Stimulated activated CD8-positive, alpha-beta memory T cell treated with anti-CD3 and anti-CD28 coated beads, Interleukin-12 subunit alpha, Interleukin-12 subunit beta, amount 100 ng/mL, for 24 hours (primary cell): ENCODE measurements around the gene PDE4B.
"Not testable (repeated sequence)": the region's sequence is repeated elsewhere in the genome, so short reads cannot be mapped to it uniquely, and the experiment has no call there.

ENCODE experiments used
- DNase-seq: peaks from one replicate; pipeline ENCODE4 v3.0.0-alpha.2; 2020; ENCODE audit errors: extremely low read depth

The PDE4B gene

DNA sequence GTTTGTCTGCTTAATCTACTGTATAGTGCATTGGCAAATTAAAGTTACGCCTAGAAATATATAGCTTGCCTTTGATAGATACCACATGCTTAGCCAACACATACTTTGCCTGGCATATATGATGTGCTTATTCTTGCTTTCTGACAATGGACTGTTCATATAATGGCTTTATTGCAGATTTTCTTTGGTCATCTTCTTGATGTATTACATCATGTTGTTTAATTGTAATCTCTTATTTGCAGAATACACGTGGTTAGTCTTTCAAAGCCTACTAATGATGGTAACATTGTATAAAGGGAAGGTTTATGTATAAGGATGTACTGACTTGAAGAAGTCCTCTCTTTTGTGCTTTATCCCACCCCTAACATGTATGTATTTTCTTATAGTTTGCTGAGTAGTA is 201.5 kb downstream of the PDE4B start:
- no peak for DNase-seq

DNA sequence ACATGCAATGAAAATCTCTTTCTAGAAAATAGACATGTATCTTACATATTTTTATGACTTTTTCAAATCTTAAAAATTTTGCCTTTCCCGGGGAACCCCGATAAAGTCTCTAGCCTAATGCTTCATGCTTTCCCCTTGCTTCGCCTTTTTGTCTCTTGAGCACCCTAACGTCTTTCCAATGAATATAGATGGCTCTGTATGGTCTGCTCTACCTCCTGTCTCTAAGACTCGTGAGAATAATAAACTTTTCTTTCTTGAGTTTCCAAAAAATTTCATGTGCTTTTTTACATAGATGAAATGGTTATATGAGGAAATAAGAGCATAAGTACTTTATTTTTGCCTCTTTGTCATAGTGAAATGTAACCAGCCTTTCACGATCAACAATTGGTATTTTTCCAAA is 202.6 kb downstream of the PDE4B start:
- no peak for DNase-seq

DNA sequence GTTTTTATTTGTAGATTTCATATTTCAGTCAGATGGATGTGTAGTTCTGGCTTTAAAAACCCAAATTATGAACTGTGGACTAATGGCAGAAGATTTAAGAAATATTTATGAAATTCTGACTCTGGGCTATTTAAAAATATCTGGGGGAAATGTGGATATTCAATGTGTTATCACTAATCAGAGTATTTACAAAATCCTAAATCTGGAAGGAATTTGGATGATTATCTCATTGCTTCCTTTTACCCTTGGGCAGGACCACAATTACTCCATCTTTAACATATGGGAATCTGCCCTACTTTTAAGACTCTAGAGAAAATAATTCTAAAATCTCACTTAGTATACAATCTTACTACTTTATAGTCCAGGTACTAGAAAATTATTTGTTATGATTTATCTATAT is 203.2 kb downstream of the PDE4B start:
- no peak for DNase-seq

DNA sequence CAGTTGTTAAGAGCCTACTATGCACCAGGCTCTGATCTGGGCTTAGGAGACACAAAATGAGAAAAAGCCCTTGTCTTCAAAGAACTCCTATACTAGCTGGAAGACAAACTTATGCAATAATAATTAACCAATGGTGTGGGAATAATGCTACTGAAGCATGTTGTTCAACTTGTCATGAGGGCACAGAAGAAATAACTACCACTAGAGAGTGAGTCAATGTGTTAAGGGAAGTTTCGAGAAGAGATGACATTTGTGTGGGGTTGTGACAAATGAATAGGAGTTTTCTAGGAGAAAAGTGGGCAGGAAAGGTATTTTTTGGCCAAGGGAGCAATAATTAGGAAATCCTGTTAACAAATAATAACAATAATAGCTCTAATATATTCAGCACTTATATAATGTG is 205.0 kb downstream of the PDE4B start:
- no peak for DNase-seq

DNA sequence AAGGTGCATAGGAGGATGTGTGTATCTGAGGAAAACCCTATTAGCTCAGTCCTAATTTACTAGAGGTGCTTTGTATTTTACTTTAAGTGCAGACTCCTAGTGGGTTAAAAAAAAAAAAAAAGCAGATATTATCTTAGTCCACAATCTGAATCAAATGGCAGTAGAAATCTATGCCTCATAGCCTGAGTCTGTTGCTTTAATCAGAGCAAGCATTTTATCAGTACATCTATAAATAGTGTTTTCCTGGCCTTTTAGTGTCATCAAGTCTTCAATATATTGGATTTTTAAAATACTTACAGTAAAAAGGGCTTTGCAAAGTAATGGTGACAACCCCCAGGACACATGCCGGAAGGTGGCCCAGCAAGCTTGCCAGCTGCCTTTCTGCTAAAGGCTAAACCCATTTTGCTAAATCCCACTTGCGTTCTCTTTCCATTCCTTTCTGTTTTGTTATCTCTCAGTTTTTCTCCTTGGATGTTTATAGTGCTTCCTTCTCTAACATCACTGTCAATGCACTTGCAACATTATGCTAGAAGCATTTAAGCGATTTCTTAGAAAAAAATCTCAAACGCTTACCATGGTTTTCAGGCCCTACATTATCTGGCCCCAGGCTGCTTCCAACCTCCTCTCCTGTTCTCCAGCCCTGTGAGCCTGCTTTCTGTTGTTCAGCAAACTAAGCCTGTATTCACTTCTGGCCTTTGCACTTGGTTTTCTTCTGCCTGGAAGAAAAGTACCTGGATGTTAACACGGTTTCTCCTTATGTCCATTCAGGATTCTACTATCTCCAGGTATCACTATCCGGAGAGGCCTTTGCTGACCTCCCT is 206.3 kb downstream of the PDE4B start:
- DNase-seq, result no peak

DNA sequence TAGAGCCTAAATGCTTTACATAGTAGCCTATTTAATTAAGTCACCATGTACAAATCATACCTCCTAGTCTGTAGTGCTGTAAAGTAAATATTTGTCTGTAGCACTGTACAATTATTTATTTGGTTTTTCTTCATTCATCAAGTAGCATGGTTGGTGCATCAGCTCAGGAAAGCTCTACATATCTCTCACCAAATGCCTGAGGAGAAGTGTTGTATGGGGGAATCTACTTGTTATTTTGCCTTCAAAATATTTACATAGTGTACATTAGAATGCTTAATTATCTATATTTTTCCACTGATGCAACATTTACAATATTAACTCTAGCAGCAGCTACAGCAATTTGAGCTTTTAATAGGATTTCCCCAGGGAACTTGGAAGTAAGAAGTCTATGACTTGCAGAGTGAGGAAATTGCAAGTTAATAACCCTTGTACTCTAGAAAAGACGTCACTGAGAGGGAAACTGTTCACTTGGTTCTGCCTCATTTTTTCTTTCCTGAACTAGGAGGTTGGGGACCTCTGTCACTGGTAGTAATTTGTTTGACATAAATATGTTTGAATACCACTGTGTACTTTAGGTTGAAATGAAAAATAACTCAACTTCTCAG is 207.4 kb downstream of the PDE4B start:
- no peak for DNase-seq

DNA sequence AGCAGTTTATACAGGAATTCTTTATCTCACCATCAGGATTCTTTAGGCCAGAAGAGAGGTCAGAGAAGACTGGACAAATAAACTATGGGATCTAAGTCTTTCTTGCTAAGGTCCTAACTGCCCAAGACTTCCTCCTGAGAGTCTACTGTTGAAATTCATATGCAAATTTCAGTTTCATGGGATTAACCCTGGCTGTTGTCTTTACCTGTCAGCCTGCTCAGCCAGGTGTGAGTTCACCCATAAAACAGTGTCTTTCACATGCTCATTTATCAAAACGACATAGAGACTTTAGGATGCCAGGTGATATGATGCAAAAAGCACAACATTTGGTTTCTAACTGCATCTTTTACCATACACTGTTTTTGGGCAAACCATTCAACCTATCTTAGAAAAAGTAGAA is 211.0 kb downstream of the PDE4B start:
- DNase-seq, result no peak

DNA sequence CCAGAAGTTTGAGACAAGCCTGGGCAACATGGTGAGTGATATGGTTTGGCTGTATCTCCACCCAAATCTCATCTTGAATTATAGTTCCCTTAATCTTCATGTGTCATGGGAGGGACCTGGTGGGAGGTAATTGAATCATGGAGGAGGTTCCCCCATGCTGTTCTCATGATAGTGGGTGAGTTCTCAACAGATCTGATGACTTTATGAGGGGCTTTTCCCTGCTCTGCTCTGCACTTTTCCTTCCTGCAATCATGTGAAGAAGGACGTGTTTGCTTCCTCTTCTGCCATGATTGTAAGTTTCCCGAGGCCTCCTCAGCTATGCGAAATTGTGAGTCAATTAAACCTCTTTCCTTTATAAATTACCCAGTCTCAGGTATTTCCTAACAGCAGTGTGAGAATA is 213.8 kb downstream of the PDE4B start:
- not testable (repeated sequence) for DNase-seq

DNA sequence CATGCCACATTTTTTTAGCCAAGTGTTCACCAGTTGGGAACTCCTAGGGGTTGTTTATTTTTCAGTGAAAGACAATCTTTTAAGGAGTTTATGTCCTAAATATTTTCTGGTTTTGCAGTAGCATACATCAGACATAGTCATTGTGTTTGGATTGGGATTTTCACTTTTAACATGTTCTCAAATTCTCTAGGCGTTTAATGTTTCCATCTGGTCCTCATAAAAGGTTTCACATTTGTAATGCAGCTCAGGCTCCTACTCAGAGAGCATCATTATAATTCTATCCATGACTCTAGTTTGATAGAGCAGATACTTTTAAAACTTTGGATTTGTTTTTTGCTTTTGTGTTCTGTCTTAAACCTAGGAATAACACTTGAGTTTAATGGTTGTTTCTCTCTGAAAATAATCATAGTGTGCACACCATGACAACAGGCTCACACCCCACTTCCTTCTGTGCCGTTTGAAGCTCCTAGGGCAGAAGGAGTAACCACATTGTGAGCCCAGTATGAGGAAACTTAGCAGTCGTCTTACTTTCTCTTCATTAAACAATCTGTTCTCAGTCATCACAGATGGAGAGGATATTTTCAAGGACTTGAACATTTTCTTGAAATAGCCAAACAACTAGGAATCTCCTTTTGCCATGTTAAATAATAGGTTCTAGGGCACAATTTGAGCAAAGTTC is 219.6 kb downstream of the PDE4B start:
- no peak for DNase-seq

DNA sequence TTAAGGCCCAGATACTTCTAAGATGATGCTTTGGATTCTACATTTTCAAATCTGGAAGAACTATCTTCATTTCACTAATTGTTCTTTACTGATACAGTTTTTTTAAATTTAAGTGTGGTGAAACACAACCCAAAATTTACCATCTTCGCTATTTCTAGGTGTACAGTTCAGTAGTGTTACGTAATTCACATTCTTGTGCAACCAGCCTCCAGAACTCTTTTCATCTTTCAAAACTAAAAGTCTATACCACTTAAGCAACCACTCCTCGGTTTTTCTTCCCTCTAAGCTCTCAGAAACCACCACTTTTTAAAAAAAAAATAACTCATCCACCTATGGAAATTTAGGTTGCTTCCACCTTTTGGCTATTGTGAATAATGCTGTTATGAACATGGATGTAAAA is 220.7 kb downstream of the PDE4B start:
- DNase-seq, result no peak

DNA sequence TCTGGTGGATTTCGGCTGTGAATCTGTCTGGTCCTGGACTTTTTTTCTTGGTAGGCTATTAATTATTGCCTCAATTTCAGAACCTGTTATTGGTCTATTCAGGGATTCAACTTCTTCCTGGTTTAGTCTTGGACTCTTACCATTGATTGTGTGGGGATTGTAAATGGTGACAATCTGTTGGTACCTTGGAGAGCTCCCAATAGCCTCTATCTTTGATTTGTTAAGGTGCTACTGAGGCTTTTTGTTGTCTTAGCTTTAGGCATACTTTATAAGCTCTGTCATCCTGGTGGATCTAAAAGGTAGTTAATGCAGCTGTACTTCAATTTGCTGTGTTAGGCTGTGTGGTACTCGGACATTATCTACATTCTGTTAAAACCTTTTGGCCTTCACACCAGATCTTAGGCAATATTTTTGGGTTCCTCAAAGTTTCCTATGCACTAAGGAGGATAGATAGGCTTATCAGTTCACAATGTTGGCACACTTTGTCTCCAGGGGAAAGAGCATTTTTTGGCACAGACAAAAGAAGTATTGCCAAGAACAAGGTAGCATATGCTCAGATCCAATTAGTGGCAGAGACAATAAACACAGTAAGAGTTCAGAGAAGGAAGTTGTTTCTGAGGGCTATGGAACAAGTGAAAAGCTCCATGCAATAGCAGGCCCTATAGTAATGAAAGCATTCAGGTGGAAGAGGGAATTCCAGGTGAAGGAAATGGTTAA is 230.4 kb downstream of the PDE4B start:
- no peak for DNase-seq

DNA sequence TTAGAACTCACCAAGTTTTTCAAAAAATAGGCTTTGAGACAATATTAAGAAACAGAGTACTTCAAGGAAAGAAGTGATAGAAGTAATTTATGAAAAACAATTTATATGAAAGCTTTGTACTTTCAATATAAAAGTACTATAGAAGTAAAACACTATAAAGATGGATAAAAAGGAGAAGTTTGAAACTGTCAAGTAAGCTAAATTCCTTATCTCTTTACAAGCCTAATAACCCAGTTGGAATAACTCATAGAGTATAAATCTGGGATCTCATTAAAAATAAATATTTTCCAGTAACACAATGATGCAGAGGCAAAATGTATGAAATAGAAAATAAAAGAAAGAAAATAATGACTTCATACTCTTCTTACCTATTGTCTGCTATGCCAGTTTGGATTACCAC is 232.5 kb downstream of the PDE4B start:
- no peak for DNase-seq

DNA sequence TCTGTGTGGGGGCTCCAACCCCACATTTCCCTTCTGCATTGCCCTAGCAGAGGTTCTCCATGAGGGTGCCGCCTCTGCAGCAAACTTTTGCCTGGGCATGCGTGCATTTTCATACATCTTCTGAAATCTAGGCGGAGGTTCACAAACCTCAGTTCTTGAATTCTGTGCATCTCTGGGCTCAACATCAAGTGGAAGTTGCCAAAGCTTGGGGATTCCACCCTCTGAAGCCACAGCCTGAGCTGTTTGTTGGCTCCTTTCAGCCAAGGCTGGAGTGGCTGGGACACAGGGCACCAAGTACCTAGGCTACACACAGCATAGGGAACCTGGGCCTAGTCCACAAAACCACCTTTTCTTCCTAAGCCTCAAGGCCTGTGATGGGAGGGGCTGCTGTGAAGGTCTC is 235.3 kb downstream of the PDE4B start:
- no peak for DNase-seq

DNA sequence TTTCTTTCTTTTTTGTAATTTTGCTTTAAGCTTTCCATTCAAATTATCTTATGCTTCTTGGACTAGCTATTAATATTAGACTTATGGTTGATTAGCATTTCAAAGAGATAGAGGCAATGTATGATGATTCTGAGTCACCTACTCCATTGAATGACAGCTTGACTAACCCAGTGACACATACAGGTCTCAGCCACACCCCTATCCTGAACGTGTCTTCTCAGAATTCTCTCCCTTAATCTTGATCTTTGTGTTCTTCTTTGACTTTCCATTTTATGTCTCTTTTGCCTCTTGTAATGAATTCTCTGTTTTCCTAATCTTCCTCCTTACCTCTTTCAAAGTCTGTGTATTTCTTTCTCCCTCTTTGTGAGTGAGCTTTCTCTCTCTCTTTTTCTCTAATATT is 241.1 kb downstream of the PDE4B start:
- no peak for DNase-seq

DNA sequence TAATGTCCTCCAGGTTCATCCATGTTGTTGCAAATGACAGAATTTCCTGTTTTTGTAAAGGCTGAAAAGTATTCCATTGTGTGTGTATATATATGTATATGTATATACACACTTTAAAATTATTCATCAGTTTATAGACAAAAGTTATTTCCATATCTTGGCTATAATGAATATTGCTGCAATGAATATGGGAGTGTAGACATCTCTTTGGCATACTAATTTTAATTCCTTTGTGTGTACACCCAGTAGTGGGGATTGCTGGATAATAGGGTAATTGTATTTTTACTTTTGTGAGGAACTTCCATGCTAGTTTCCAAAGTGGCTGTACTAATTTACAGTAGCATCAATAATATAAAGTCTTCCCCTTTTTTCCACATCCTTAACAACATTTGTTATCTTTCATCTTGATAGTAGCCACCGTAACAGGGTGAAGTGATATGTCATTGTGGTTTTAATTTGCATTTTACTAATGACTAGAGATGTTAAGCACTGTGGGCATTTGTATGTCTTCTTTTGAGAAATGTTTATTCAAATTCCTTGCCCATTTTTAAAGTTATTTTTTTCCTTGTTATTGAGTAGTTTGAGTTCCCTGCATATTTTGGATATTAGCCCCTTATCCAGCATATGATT is 243.0 kb downstream of the PDE4B start:
- no peak for DNase-seq

DNA sequence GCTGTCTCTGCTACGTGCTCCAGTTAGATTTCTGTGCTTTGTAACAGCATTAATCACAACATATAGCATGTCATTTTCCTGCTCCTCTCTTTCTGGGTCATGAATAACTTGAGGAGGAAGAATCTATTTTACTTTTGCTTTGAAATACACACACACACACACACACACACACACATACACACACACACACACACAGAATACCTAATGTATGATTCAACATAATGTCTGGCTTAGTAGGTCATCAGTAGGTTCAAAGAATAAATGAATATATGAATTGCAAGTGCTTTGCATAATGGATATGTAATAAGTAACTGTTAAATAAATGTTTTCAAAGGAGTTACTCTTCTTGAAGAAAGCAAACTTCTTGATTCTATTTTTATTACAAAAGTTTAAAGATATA is 249.0 kb downstream of the PDE4B start:
- DNase-seq, result no peak

DNA sequence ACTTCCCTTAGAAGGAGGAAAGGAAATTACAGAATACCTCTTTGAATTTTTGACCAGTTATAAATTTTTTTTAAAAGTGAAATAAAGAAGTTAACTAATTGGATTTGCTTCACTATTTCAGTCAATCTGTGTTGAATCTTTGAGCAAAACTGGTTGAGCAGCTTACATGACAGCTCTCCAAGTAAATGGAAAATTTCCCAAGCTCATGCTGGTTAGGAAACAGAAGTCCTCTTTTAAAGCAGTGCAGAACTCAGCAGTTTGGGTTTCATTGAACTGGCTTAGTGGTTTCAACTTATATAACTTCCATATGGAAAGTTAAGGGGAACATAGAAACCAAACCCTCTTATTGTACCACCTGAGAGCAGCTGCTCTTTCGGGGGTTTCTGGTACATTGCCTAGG is 250.5 kb downstream of the PDE4B start:
- DNase-seq, result no peak

DNA sequence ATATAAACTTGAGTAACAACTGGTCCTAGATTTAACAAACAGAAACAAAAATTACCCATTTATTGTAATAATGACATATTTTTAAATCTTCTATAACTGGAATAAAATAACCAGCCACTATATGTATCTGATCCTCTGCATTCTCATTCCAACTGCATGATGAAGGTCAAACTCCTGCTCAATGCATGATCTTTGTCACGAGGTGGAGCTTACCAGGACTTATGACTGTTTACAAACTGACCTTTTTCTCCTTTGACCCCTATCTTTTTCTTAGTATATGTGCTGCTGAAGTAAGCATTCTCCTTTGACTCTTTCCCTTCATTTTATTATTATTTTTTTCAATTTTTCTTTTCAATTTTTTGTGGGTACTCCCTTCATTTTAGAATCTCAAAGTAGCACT is 252.2 kb downstream of the PDE4B start:
- no peak for DNase-seq

DNA sequence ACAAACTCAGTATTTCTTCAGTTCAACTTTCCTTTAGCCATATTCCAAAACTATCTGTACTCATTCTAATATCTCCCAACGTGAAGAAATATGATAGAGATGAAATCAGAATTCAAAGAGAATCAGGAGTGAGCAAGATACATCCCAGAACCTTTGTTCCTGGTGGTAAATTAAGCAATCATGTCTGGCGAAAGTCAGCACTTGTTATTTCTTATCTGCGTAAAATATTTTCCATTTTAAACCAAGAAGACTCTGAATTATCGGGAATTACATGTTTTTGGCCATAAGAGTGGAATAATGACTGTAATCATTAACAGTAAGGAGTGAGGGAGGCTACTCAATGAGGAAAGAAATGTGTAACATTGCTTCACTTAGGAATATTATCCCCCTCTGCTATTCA is 253.7 kb downstream of the PDE4B start:
- DNase-seq, result no peak

DNA sequence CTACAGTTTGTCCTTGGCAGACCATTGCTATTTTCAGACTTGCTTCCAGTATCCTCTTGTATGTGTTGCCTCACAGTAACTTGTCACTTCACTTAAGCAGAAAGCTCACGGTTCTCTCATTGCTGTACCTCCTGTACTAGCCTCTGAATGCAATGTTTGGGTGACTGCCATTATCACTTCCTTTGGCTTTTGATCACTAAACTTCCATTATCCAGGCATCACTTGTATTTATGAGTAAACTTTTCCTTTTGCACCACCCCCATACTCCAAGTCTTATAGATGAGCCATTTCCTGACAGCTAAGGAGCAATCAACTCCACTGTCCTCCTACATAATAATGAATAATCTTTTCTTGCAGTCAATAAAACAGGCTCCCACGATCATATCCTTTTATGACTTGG is 255.3 kb downstream of the PDE4B start:
- DNase-seq, result no peak

DNA sequence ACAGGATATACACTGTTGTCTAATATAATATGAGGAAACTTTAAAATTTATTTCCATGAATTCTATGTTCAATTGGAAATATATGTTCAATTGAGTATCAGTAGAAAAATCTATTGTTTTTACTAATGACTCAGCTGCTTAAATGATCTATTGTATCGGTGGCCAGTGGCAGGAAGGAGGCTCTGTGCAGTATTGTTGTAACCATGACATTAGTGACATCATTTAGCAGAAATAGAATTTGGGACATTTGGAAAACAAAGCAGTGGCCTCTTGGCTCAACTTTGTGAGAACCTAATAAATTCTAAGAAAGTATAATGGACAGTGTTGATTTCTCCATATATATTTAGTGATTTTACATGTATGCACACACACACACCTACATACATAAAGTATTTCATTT is 257.4 kb downstream of the PDE4B start:
- no peak for DNase-seq

DNA sequence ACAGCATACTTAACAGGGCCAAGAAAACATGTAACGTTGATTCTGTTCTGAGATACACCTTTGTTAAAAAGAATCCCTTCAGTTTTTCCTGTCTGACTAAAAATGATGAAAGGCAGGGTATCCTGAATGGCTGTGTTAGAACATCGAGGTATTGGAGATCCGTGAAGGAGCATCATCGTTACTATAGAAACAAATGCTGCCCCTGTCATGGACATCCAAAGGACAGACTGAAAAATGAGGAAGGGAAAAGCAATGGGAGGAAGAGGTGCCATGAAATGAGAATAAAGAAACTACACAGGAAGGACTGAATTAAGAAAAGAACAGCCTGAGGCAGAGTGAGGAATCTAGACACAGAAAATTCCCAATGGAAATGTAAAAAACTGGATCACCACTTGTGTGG is 257.9 kb downstream of the PDE4B start:
- DNase-seq, result no peak
